GM21723 (cell line): Measurements from ENCODE around the gene DTNB.

Experiments used
- ATAC-seq: cut with Tn5 transposase; IDR thresholded peaks from one replicate; pipeline ENCODE4 v1.9.1; 2021; ENCODE audit warnings: mild to moderate bottlenecking, moderate library complexity; ENCODE audit not compliant: unreplicated experiment

Gene DTNB

GRCh38 chr2:25512707-25513106, 160.7 kb downstream of the DTNB start:
- no peak for ATAC-seq

DNA sequence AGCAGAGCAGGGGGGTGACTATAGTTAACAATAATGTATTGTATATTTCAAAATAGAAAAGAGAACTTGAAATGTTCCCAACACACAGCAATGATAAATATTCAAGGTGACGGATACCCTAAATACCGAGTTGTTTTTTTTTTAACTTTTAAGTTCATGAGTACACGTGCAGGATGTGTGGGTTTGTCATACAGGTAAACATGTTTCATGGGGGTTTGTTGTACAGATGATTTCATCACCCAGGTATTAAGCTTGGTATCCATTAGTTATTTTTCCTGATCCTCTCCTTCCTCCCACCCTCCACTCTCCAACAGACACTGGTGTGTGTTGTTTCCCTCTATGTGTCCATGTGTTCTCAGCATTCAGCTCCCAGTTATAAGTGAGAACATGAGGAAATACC, 167.2 kb downstream of the DTNB start:
- ATAC-seq, result no peak

- ATAC-seq, result no peak
These were observed 167.8 kb downstream of the DTNB start for GRCh38 chr2:25505622-25506021.

GRCh38 chr2:25505182-25505581, 168.2 kb downstream of the DTNB start:
- ATAC-seq, result no peak

DNA sequence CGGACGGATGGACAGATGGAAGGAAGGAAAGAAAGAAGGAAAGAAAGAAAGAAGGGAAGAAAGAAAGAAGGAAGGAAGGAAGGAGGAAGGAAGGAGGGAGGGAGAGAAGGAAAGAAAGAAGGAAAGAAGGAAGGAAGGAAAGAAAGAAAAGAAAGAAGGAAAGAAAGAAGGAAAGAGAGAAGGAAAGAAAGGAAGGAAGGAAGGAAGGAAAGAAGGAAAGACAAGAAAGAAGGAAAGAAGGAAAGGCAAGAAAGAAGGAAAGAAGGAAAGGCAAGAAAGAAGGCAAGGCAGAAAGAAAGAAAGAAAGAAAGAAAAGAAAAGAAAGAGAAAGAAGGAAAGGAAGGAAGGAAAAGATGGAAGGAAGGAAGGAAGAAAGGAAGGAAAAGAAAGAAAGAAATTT, 169.1 kb downstream of the DTNB start:
- ATAC-seq, result no peak

DNA sequence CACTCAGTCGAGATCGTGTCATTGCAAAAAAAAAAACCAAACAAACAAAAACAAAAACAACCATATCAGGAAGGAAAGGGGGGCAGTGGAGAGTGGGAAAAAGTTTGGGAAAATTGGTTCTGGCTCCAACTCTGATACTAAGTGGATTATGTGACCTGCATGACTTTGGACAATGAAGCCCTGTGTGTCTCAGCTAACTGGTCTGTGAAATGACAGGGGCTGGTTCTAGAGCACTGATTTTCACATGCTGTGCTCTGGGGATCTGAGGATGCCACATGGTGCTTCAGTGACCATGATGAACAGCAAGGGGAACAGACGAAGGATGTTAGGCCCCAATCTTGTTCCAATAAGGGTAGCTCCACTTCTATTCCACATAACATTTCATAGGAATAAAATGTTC, 174.2 kb downstream of the DTNB start:
- no peak for ATAC-seq

DNA sequence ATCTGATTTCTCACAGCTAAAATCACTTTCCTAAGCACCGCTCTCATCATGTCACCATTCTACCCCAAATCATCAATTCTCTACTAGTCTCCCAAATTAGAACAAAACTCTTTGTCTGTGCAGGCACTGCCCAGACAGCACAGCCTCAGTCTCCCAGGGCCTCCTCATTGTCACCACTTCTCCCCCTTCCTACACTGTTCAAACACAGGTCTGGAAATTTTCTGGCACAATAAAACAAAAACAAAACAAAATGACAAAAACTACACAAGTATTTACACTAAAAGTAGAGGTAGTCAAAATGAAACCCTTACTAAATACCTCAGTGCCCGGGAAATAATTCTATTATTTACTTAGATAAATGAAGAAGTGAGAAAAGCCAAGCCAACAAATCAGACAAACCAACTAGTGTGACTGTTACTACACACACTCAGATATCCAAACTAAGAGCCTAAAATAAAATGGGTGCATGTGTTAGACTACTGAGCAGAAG, 175.4 kb downstream of the DTNB start:
- peak; percentile 80 for ATAC-seq

GRCh38 chr2:25497229-25497917, 176.0 kb downstream of the DTNB start:
- no peak for ATAC-seq

DNA sequence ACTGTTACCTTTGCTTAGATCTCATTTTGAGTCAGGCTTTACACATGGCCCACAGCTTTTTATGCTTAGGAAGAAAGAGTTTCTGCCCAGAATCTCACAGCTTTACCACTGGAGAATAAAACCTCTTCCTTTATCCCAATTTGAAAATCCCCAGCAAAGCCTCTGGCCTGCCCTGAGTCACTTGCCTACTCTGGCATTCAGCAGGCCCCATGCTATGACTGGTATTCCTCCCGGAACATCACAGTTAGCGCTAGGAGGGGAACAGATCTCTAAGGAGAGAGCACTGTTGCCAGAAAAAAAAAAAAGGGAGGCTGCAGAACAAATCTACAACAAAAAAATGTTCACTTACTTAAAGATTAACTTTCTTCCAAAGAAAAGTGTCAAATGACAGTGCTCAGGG, 178.8 kb downstream of the DTNB start:
- ATAC-seq, result no peak

GRCh38 chr2:25493207-25493606, 180.2 kb downstream of the DTNB start:
- ATAC-seq, result no peak

DNA sequence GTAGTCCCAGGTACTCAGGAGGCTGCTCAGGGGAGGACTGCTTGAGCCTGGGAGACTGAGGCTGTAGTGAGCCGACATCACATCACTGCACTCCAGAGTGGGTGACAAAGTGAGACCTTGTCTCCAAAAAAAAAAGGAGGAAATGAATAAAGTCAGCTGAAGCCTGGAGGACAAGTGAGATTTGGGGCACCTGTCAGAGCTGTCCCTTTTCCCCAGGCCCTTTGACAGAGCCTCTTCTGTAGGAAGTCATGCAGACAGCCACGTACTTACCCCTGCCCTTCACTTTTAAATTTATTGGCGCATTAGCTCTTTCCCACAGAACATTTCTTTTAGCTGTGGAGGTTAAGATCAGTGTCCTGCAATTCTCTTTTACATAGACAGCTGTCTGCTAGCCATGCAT, 180.7 kb downstream of the DTNB start:
- no peak for ATAC-seq

- no peak for ATAC-seq
These were observed 181.3 kb downstream of the DTNB start for GRCh38 chr2:25491966-25492532.

DNA sequence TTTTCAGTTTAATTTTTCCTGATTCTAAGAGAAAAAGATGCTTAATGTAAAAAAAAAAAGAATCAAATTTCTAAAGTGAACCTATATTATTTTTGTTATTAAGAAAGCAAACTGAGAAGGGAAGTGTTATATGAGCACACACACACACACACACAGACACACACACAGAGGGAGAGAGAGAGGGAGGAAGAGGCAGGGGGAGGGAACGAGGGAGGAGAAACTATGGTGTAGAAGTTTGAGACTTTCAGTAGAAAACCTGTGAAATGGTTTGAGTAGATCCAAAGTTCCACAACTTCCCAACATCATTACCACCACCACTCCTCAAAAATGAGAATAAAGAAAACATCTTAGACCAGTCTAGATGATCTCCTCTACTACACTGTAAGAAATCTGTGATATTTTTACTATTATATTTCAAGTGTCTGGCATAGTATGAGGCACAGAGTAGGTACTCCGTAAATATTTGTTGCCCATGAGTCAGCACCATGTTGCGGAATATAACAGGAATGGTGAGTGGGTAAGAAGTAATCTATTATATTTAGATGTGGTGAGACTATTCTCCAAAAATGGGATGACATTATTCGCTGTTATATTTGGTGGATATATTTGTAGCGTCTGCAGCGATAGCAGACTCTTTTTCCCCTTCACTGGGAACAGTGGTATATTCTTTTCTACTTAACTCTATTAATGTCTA, 182.2 kb downstream of the DTNB start:
- ATAC-seq, result no peak

DNA sequence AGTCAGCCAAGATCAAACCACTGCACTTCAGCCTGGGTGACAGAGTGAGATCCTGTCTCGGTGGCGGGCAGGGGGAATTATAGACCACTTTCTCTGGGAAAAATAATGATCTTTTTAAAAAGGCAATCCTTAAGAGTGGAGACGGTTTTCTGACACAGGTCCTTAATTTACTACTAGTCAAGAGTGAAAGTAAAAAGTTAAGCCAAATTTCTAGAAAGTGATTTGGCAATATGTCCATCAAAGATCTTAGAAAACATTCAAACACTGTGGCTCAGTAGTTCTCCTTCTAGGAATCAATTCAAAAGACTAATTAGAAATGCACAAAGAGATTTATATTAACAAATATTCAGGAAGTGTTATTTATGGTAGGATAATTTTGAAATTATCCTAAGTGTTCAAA, 183.2 kb downstream of the DTNB start:
- no peak for ATAC-seq

GRCh38 chr2:25489631-25490030, 183.7 kb downstream of the DTNB start:
- ATAC-seq, result no peak

DNA sequence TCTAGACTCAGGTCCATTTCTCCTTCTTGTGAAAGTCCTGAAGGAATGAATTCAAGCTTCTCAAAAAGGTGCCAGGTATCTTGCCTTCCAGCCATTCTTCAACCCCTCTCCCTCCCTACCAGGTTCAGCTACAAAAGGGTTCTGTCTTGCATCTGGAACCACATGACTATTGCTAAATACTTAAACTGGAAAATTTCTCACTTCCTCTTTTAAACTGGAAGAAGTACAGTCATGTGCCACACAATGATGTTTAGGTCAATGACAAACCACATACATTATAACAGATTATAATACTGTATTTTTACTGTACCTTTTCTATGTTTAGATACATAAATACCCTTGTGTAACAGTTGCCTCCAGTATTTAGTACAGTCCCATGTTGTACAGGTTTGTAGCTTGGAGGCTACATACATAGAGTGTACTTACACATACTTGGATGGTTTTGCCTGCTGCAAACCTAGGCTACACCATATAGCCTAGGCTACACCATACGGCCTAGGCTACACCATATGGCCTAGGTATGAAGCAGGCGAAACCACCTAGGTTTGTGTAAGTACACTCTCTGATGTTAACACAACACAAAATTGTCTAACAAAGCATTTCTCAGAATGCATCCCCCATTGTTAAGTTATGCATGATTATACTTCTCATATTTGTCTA, 189.6 kb downstream of the DTNB start:
- peak; percentile 77 for ATAC-seq

DNA sequence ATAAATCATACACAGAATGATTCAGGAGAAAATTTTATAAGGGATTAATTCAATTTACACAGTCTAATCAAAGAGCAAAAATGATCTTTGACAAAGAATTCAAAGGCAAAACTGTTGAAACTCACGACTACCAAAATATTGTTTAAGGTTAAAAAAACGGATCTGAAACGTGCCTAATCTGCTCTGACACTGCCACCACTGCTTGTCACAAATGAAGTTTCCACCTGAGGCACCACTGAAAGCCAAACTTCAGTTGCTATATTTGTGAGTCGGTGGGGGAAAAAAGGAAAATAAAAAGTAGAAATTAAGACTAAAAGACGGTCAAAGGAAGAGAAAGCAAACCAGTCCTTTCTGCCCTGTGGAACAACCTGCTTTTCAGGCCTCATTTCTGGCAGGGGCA, 191.0 kb downstream of the DTNB start:
- ATAC-seq, result no peak

DNA sequence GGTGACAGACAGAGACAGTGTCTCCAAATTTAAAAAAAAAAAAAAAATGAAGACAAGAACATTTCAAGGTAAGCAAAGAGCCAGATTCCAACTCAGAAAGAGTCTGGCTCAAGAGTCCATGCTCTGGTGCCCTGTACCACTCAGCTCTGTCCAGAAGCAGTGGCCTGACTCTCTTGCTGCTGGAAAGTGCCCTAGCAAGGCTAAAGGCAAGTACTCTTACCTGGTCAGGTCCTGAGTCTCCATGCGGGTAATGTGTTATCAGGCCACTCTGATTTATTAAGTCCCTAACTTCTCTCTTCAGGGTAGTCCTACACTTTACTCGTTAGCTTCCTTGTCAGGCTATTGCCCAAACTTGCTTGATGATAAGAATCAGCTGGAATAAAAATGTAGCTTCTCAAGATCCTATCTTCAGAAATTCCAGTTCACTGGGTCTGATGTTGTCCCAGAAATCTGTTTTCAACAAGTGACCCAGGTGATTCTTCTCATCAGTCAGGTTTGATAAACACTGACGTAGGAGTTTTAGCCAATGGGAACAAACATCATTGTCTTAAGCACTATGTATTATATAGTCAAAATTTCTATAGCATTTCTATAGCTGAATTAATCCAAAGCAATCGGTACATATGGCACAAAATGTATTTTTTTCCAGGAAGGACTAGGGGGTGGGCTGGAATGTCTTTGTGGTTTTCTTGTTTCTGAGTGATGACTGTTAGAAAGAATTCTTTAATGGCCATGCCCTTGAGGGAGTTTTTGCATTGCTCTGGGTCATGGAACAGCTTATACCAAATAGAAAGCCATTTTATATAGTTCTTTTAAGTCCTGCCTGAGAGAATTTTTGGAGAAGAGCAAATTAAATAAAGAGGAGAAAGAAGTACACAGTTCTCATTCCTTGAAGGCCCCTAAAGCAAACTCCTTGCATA, 191.7 kb downstream of the DTNB start:
- no peak for ATAC-seq

GRCh38 chr2:25480561-25480960, 192.8 kb downstream of the DTNB start:
- ATAC-seq, result no peak

- no peak for ATAC-seq
These were observed 193.6 kb downstream of the DTNB start for GRCh38 chr2:25479761-25480160.

DNA sequence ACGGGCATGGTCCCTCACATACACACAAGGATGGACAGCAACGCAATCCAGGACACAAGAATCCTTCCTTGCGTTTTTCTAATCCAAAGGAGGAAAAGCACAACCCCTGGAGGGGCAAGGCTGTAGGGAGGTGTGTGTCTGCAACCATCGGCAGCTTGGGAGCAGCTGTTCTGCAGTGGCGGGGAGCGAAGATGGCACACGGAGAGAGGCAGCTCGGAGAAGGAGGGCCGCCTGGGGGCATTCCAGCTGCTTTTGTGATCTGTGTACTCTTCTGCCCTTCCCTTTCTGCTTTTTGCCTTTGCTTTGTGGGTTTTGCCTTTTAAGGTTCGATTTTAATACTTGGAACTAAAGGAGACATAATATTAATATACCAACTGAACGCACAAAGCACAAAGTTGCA, 194.6 kb downstream of the DTNB start:
- ATAC-seq, result no peak
